Glomerular endothelial cell (primary cell): ENCODE data around the gene SAMSN1. TPM values are rescaled to one million over a fixed set of nuclear protein-coding genes. Genes with fewer than 3 reads are reported as not detected.
"Not testable (repeated sequence)": the region's sequence is repeated elsewhere in the genome, so short reads cannot be mapped to it uniquely, and the experiment has no call there.

Experiments
- DNase-seq: peaks from one replicate; pipeline ENCODE4 v3.0.0-alpha.2; 2011; ENCODE audit warnings: low read depth, low spot score; ENCODE audit errors: extremely low read depth
- total RNA-seq: library from RNA; depleted of rRNA; stranded (reverse); fragments of >200 nt; gene quantifications from 2 replicates; pipeline ENCODE4 v1.2.3, GENCODE V29; 2015

SAMSN1 gene
- total RNA-seq, 1 donor from 2014 or later: 0.23 TPM

DNA sequence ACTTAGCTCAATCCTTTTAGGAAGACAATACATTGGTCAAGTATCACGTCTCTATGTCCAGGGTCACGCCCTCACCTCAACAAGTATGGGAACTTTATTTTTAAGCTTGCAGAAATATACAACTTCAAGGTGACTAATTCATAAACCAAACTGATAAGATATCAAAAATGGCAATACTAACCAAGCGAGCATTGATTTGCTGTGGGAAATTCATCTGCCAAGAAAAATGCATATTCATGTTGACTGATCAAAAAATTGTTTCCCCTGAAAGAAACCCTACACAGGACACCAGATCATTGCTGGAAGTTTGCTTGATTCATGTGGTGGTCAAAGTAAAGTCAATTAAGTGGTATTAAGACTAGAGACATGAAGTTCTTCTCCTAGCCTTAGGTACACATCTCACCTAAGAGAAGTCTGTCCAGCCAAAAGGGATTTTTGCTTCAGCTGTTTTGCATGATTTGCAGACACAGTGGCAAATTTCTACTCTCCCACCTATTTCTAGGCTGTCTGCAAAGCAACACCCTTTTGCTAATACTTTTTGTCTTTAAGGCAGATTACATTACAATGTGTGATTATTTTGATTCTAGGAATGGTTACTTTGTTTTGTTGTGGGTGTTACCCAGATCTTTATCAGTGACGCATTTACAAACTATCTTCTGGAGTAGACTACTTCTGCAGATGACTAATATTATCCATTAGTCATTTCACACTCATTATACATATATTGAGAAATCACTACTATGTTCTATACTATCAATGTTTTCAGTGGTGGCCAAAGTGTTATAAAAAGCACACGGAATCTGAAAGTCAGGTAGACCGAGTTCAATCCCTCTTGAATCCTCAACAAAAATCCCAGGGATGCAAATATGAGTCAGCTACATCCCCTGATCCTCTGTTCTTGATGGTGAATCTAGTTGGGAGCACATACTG, 12.4 kb downstream of the SAMSN1 start:
- no peak for DNase-seq

- no peak for DNase-seq
Measured at GRCh38 chr21:14531757-14532316, 14.3 kb downstream of the SAMSN1 start.

- DNase-seq: no peak
Measured at GRCh38 chr21:14530592-14530991, 15.5 kb downstream of the SAMSN1 start.

GRCh38 chr21:14528815-14529214, 17.3 kb downstream of the SAMSN1 start:
- no peak for DNase-seq

- no peak for DNase-seq
Measured at GRCh38 chr21:14527696-14528652, 18.1 kb downstream of the SAMSN1 start.

DNA sequence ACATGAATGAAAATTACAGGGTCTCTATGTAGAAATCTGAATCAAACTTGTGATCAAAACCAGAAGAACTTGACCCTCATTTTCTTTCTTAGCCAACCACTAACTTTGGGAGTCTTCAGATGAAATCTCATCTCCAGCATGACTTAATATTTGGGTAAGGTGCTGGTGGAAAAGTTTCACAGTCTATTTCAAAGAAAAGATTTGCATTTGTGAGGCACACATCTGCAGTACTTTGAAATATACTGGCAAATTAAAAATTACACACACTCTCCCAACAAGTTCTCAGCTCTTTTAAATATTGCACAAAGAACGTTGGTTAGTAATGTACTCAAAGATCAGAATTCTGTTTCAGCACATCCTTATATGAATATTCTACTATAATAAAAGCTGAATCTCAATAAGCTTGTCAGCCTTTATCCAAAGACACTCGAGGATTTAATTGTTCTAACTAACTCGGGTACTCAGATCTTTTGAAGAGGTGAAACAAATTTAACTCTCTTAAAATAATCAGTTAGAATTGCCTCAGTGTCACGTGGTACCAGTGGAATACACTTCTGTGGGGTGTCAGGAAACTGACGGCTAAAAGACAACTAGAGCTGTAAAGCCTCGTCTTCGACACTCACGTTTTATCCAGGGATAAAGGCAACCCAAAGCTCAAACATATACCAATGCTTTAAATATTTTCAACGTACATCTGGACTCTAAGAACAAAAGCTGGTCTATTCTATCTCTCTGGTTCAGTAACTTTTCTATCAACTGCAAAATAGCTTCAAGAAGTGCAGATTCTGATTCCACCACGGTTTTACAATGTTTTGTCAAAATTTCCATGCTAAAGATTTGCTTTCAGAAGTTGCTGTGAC, 19.0 kb downstream of the SAMSN1 start:
- no peak for DNase-seq

- DNase-seq: no peak
Measured at GRCh38 chr21:14526199-14526598, 19.9 kb downstream of the SAMSN1 start.

GRCh38 chr21:14523234-14523633, 22.9 kb downstream of the SAMSN1 start:
- DNase-seq: no peak

DNA sequence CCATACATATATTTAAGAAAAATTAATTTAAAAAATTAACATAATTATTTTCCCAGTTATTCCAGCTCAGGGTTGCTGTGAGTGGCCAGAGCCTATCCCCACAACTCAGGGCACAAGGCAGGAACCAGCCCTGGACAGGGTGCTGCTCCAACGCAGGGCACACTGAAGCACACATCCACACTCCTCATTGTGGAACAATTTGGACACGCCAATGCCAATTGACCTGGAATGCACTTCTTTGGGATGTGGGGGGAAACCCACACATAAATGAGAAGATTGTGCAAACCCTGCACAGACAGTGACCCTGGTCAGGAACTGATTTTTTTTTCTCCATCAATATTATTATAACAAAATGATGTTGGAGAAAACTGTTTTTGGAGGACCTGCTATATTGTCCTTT, 23.4 kb downstream of the SAMSN1 start:
- no peak for DNase-seq

- no peak for DNase-seq
Measured at GRCh38 chr21:14520535-14520934, 25.6 kb downstream of the SAMSN1 start.

DNA sequence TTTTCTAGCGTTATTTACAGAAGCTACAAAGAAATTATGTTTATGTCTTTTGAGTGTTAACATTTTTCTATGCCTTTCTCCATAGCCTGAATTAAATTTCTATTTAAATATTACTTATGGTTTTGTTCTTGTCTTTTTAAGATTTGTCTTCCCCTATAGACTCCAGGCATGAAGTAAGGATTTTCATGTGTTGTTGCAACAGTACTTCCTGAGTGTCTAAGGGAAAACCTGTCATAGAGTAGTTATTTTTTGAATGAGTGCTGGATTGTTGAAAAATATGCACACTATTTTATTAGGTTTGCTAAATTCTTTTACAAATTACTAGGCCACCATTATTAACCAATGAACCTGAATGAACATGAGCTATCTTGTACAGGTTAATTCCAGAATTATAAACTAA, 27.1 kb downstream of the SAMSN1 start:
- DNase-seq: no peak

GRCh38 chr21:14513804-14514203, 32.3 kb downstream of the SAMSN1 start:
- DNase-seq: no peak

DNA sequence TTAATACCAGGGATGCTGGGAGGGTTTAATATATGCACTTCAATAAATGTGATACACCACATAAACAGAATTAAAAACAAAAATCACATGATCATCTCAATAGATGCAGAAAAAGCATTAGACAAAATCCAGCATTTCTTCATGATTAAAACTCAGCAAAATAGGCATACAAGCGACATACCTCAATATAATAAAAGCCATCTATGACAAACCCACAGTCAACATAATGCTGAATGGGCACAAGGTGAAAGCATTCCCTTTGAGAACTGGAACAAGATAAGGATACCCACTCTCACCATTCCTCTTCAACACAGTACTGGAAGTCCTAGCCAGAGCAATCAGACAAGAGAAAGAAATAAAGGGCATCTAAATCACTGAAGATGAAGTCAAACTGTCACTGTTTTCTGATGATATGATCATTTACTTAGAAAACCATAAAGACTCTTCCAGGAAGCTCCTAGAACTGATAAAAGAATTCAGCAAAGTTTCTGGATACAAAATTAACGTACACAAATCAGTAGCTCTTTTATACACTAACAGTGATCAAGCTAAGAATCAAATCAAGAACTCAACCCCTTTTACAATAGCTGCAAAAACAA, 39.2 kb downstream of the SAMSN1 start:
- not testable (repeated sequence) for DNase-seq

DNA sequence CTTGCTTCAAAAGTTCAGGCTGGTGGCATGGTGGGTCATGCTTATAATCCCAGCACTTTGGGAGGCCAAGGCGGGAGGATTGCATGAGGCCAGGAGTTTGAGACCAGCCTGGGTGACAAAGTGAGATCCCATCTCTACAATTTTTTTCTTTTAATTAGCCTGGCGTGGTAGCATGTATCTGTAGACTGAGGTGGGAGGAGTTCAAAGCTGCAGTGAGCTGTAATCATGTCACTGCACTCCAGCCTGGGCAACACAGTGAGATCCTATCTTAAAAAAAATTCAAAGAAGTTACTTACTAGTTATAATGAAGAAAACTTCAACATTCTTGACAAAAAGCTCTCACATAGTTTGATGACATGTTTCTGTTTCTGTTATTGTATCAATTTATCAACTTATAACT, 45.2 kb downstream of the SAMSN1 start:
- no peak for DNase-seq

DNA sequence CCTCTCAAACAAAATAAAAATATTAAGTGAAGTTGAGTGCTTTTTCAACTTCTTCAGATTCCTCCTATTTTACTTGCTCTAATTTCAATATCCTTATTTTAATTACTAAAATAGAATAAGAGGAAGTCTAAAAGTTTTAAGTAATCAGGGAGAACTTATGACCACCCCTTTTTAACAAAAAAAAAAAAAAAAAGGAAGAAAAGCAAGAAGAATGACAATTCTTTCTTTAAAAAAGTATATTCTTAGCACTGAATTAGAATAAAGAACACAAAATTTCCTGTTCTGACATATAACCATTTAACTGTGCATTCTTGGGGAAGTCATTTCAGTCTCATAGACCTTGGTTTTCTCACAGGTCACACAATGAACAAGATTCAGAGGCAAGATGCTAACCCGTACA, 46.8 kb downstream of the SAMSN1 start:
- no peak for DNase-seq

DNA sequence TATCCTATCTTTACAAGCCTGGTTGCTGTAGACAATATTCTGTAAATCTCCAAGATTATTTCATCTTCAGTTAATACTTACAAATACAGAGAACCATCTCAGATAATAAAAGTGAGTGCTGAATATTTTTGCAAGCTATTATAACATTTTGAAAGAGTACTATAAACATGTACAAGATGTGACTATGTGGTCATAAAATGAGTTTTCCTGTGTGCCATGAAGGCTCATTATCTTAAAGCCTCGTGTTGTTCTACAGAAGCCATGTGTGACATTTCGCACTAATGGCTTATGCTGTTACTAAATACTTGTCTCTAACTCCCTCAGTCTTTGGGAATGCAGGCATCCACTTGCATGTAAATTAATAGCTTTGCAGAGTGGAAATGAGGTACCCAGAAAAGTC, 48.3 kb downstream of the SAMSN1 start:
- DNase-seq: no peak

DNA sequence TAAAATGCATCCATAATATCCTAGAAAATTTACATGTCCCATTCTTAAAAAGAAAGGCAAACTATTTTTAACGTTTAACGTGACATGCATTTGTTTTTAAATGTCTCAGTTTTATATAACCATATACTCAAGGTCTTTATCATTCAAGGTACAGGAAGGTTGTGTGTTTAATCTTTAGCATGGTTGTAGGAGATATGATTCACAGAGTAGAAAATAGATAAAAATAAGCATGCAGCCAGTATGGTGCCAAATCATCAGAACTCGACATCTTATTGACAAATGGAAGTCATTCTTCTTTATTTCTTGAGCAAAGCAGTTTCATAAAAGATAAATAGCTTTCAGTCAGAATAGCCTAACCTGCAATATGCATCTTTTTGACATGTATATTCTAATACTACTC, 51.0 kb downstream of the SAMSN1 start:
- DNase-seq: no peak

GRCh38 chr21:14494181-14494580, 51.9 kb downstream of the SAMSN1 start:
- not testable (repeated sequence) for DNase-seq

DNA sequence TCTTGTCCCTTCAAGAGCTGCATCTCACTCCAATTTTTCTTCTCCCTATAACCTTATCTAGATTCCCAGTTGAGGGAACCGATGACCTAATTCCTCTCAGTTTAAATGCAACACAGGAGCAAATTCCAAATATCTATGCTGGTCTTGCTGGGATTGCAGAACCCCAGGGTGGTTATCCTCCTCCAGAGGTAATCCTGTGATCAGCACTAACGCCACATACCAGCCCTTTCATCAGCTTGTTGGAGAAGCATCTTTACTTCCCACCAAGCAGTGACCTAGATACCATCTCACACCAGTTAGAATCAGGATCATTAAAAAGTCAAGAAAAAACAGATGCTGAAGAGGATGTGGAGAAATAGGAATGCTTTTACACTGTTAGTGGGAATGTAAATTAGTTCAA, 52.4 kb downstream of the SAMSN1 start:
- no peak for DNase-seq

DNA sequence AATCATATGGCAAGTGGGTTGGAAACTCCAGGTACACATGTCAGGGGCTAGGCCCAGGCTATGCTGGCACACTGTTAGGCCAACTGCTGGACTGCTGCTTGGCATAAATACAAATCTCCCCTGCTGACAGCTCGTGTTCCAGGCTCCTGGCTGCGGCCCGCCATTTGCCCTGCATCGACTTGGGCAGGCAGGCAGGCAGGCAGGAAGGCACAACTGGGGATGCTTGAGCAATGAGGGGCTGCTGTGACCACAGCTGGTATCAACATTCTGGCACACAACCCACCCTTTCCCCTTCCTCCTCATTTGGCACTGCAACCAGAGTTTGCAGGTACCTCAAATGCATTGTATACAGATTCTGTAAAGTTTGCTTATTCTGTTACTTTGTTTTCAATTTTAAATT, 53.2 kb downstream of the SAMSN1 start:
- DNase-seq: no peak
